ENCODE results near the gene SS18L1. TPM values are rescaled to one million over a fixed set of nuclear protein-coding genes. Genes with fewer than 3 reads are reported as not detected.

SS18L1 gene
- total RNA-seq, 1 donor from 2014 or later: 75.0 TPM

GRCh38 chr20:62195736-62196135 is 52.2 kb downstream of the SS18L1 start:
- DNase-seq: no peak

GRCh38 chr20:62196286-62196685 is 52.7 kb downstream of the SS18L1 start:
- DNase-seq: no peak

- no peak for DNase-seq
Observed at GRCh38 chr20:62197311-62197710, 53.7 kb downstream of the SS18L1 start.

GRCh38 chr20:62197801-62198200 is 54.2 kb downstream of the SS18L1 start:
- DNase-seq: no peak

GRCh38 chr20:62198496-62198895 is 54.9 kb downstream of the SS18L1 start:
- DNase-seq: no peak

- no peak for DNase-seq
Observed at GRCh38 chr20:62198931-62199330, 55.4 kb downstream of the SS18L1 start.

GRCh38 chr20:62200491-62201172 is 57.1 kb downstream of the SS18L1 start:
- no peak for DNase-seq

- DNase-seq: no peak
Observed at GRCh38 chr20:62201173-62202082, 57.9 kb downstream of the SS18L1 start.

- DNase-seq: no peak
Observed at GRCh38 chr20:62202083-62202395, 58.5 kb downstream of the SS18L1 start.

- DNase-seq: no peak
Observed at GRCh38 chr20:62202676-62203377, 59.3 kb downstream of the SS18L1 start.

GRCh38 chr20:62203378-62204030 is 59.9 kb downstream of the SS18L1 start:
- no peak for DNase-seq

- no peak for DNase-seq
Observed at GRCh38 chr20:62205618-62206387, 62.2 kb downstream of the SS18L1 start.

- no peak for DNase-seq
Observed at GRCh38 chr20:62206388-62206775, 62.8 kb downstream of the SS18L1 start.

- DNase-seq: no peak
Observed at GRCh38 chr20:62208061-62208794, 64.7 kb downstream of the SS18L1 start.

- DNase-seq: no peak
Observed at GRCh38 chr20:62208795-62209755, 65.5 kb downstream of the SS18L1 start.

- no peak for DNase-seq
Observed at GRCh38 chr20:62209850-62210495, 66.4 kb downstream of the SS18L1 start.

- DNase-seq: no peak
Observed at GRCh38 chr20:62210496-62210855, 66.9 kb downstream of the SS18L1 start.

- no peak for DNase-seq
Observed at GRCh38 chr20:62211216-62211615, 67.6 kb downstream of the SS18L1 start.

GRCh38 chr20:62211769-62212288 is 68.3 kb downstream of the SS18L1 start:
- no peak for DNase-seq
